NCI-H524 (cell line): ENCODE results near the gene HPS3.
"Not testable (repeated sequence)": the region's sequence is repeated elsewhere in the genome, so short reads cannot be mapped to it uniquely, and the experiment has no call there.

Source experiments
- DNase-seq, 2 experiments: peaks; one replicate each; lab custom pipeline; 2025; lab: John Stamatoyannopoulos, UW

The HPS3 gene

DNA sequence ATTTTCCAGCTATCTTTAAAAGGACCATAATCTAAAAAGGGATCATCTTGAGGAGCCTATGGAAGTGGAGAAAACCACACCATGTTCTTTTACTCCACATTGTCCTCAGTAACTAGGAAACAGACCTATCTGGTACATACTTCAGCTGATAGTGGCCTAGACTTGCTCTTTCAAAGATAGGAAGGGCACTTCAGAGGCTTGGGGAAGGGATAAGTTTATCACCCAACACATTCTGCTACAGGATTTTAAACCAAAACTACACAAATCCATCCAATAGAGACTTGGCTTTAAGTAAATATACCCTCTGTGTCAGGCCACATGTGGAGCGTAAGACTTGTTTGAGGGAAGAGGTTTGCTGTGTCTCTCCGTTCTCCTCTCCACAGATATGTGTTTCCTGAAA lies 56.8 kb downstream of the HPS3 start:
- no peak for DNase-seq

DNA sequence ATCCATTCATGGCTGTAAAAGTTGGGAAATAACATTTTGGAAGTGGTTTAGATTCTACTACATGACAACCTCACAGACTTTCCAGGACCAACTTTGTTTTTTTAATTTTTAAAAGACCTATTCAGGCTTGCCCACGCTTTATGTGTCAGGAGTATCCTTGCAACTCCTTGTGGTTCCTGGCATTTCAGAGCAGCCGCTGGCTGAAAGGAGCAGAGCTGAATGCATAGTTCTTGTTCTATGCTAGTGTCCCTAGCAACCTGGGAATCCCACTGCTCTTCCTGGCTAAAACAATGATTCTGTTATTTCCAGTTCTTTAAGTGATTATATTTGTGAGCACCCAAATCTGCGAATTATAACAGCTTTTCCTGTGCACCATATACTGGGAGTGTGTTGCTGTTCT lies 57.3 kb downstream of the HPS3 start:
- DNase-seq, result no peak

DNA sequence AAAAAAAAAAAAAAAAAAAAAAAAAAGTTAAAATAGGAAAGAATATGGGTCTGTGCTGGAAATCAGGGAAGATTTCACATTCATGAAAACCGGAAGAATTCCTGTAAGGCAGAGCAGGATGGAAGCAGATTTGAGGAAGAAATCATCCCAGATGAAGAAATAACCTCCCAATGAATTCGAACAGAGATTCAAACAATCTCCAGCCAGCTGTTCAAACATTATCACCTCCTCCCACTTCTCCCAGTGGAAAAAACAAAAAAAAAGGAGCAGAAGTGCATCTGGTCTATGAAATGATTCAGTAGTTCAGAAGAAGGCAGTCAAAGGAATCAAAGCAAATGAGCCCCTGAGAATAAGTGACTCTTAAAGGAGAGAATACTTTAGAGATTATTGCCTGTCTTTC lies 59.1 kb downstream of the HPS3 start:
- no peak for DNase-seq

DNA sequence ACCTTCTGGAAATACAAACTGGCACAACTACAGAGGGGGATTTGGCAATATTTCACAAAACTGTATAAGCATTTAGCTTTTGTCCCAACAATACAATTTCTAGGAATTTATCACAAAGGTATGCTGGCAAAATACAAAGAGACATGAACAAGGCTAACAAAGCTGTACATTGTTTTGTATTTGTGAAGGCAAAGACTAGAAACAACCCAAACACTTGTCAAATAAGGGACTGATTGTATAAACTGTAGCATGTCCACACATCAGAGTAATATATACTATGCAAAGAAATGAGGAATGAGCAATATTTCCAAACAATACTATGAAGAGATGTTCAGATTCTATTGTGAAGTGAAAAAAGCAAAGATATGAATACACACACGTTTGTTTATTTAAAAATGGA lies 65.8 kb downstream of the HPS3 start:
- no peak for DNase-seq

DNA sequence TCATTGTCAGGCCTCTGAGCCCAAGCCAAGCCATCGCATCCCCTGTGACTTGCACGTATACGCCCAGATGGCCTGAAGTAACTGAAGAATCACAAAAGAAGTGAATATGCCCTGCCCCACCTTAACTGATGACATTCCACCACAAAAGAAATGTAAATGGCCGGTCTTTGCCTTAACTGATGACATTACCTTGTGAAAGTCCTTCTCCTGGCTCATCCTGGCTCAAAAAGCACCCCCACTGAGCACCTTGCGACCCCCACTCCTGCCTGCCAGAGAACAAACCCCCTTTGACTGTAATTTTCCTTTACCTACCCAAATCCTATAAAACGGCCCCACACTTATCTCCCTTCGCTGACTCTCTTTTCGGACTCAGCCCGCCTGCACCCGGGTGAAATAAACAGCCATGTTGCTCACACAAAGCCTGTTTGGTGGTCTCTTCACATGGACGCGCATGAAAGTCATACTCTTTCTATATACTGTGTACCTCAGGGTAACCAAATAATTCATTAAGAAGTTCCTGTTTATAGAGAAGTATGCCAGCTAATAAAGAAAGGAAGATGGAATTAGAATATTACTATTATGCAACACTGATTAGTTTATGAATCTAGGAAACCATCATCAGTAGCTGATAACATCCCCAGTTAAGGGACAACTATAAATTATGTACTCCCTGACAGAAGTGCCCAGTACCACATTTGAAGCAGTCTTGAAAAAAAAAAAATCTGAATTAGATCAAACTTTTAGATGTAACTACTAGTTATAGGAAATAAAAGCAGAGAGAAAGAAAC lies 67.6 kb downstream of the HPS3 start:
- not testable (repeated sequence) for DNase-seq

DNA sequence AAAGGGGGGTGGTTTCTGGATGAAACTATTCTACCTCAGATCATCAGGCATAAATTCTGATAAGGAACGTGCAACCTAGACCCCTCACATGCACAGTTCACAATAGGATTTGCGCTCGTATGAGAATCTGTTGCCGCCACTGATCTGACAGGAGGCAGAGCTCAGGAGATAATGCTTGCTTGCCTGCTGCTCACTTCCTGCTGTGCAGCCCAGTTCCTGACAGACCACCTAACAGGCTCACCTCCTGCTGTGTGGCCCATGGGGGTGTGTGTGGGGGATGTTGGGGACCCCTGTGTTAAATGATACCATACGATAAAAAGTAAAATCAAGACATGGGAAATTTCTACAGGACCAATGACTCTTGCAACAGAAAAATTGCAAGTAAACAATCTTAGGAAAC lies 68.2 kb downstream of the HPS3 start:
- no peak for DNase-seq

DNA sequence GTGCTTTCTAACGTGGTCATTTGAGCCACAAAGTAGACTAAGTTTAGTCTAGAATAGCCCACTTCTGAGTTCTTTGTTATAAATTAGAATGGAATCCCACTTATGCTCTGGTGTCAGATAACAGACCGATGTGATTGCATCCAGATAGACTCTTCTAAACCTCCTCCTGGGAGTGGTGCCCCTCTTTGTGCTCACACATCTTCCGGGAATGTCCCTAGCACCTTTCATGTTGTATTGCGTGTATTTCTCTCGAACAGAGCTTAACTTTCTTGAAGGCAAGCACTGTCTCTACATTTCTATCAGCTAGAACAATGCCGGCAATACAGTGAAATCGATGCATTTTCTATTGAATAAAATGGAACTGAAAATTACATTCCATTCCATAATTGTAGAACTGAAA lies 69.2 kb downstream of the HPS3 start:
- no peak for DNase-seq

DNA sequence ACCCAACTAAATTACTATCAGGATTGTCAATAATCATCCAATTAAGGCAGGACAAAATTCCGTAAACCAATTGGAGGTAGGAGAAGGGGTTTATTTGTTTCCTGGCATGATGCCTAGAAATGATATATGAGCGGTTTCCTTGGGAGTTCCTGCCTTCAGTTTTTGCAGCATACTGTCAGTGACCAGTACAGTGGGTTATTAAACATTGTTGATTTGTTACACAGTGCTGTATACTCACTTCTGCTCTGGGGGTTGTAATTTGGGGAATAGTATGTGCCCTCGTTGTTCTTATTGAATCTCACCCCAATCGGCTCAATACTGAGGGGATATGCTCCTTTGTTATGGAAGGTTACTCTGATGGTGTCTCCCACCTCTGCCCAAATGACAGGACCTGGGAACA lies 70.0 kb downstream of the HPS3 start:
- peak in 1 of 2 experiments; percentile 25 for DNase-seq

DNA sequence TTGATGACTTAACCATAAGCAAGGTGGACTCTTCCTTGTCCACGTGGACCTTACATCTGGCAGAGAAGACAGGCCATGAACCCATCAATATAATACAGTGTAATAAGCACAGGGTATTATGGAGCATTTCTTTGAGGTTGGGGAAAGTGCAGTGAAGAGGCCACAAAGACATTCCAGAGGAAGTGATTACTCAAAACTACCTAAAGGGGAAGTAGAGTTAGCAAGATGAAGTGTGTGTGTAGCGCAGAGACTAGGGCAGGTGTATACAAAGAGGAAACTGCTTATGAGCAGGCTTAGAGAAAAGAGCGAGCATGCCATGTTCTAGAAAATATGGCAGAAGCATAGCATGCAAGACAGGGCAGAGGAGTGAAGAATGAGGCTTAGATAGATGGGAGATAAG lies 74.3 kb downstream of the HPS3 start:
- DNase-seq, result no peak

DNA sequence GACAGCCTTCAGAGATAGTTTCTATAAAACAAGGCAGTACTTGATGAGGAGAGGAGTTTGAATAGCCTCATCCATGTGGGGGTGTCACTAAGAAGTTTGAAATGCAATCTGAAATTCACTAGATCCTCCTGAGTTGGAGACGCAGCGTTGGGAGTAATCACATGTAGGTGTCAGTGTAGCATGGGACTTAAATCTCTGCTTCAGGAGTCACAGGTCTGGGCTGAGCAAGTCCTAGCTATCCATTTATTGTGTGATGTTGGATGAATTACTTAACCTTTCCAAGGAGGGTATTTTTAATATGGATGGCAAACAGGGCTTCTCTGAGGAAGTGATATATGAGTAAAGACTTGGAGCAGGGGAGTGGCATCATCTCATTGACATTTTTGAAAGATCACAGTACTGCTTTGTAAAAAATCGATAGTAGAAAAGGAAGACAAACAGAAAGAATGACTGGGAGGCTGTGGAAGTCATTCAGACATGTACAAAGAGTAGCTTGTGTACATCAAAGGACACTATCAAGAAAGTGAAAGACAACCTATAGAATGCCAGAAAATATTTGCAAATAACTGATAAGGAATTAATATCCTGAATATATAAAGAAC lies 75.1 kb downstream of the HPS3 start:
- no peak for DNase-seq

DNA sequence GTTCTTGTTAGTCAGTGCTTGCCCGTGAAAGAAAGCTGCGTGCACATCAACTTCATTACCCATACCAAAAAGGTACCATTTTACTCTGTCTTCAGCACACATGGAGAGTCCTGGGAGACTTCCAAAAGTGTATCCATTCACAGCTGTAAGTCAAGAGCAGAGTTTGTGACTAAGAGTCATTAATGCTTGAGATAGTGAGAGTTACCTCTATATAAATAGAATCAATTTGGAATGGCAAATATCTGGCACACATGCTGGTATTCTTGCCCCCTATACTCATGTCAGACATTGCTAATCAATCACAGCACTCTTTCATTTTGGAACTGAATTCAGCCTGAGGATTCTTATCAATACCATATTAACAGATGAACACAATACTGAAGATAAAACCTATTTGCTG lies 78.0 kb downstream of the HPS3 start:
- no peak for DNase-seq

DNA sequence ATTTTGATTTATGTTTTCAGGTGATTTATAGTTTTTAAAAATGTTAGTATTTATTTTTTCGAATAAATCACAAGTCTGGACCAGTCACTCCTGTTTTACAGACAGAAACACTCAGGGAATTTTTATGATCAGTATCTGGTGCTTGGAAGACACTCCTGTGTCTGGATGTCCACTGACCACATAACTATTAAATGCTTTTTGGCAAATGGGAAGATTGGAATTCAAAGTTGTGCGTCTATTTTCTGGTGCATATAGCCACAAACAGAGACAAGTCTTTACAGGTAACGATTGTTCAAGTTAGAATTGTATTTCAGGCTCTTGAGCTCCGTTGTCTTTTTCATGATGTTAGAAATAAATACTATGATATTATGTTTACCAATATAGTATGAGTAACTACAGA lies 80.0 kb downstream of the HPS3 start:
- no peak for DNase-seq

DNA sequence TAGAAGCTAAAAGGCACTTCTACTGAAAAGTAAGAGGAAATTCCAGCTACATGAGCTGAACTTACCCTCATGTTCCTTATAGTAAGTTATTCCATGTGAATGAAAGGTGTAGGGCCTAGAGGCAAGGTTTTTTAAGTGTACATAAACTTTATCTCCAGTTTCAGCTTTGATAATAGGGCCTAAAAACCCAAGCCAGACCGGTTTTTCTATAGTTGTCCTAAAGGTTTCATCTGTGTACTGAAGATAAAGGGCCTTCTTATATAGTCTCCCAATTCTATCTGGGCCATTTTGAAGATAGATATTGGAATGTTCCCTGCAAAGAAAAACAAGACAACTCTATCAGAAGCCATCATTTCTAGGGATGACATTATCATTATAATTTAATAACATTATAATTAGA lies 82.9 kb downstream of the HPS3 start:
- DNase-seq, result no peak

DNA sequence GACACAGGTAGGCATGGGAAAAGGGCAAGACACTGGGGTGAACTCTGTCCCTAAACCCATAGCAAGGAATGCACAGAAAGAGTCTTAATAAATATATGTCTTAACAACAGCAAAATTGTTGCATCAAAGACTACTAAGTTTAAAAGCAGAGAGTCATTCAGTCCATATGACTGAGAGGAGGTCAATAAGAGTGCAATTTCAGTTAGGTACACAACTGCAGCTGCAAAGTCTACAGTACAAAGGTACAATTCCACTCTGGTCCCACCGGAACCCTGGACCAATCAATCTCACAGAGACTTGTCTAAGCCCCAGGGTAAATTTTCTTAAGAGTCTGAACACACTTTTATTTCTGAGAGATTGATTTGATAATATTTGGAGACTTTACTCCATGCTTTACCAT lies 85.3 kb downstream of the HPS3 start:
- no peak for DNase-seq

DNA sequence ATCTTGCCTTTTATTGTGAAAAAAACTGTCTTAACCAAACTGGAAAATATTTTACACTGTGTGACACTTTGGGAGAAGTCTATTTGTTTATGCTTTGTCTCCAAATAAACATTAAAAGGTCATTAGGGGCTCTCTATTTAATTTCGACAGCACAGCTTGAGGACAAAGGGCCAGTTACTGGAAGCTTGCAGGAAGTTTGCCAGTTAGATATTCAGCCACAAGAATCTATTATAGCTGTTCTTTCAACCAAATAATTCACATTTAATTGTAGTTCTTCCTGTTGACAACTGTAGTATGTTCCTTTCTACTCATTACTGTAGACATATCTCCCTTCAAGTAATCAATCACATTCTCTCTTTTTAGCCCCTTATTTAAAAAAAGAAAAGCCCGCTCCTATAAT lies 86.1 kb downstream of the HPS3 start:
- no peak for DNase-seq

DNA sequence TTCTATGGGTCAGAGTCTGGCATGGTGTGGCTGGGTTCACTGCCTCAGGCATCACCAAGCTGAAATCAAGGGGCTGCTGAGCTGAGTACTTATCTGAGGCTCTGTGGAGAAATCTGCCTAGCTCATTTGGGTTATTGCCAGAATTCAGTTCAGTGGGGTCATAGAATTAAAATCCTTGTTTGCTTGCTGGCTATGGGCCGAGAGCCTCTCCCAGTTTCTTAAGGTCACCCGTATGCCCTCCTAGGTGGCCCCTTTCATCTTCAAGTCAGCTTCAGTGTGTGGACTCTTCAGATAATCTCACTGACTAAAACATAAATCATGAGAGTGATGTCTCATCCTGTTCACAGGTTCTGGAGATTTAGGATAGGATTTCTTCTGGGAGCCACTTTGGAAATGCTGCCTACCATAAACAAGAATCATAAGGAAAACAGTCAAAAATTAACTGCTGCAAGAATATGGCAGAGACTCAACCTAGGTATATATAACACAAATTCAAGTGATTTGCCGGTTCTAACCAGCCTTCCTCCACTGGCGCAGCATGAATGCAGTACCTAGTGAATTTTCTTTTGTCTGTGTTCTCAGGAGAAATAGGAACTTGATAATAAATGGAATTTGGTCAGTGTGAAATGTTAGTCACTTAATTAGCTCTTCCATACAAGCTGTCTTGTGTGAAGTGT lies 86.9 kb downstream of the HPS3 start:
- no peak for DNase-seq

DNA sequence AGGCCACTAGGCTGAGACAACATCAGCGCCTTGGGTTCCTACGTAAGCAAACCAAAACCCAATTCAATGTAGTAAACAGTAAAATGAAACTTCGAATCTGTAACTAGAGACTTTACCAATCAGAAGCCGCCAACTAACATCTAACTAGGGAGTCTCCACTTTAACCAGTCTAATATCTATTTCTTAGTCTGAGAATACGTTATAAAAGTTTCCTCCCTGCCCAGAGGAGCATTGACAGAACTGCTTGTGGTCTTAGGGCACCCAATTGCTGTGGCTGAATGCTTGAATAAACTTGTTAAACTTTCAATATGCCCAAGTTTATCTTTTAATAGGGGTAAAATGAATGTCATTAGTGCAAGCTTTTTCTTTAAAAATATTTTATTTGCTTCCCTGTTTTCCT lies 87.9 kb downstream of the HPS3 start:
- DNase-seq, result no peak

DNA sequence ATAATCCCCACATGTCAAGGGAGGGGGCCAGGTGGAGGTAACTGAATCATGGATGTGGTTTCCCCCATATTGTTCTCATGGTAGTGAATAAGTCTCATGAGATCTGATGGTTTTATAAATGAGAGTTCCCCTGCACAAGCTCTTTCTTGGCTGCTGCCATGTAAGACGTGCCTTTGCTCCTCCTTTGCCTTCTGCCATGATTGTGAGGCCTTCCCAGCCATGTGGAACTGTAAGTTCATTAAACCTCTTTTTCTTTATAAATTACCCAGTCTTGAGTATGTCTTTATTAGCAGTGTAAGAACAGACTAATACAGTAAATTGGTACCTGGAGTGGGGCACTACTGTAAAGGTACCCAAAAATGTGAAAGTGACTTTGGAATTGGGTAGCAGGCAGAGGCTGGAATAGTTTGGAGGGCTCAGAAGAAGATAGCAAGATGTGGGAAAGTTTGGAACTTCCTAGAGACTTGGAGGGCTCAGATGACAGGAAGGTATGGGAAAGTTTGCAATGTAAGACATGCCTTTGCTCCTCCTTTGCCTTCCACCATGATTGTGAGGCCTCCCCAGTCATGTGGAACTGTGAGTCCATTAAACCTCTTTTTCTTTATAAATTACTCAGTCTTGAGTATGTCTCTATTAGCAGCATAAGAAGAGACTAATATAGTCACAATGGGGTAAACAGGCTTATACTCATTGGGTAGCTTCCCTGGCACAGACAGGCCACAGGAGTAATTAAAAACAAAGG lies 90.1 kb downstream of the HPS3 start:
- DNase-seq, result not testable (repeated sequence)

DNA sequence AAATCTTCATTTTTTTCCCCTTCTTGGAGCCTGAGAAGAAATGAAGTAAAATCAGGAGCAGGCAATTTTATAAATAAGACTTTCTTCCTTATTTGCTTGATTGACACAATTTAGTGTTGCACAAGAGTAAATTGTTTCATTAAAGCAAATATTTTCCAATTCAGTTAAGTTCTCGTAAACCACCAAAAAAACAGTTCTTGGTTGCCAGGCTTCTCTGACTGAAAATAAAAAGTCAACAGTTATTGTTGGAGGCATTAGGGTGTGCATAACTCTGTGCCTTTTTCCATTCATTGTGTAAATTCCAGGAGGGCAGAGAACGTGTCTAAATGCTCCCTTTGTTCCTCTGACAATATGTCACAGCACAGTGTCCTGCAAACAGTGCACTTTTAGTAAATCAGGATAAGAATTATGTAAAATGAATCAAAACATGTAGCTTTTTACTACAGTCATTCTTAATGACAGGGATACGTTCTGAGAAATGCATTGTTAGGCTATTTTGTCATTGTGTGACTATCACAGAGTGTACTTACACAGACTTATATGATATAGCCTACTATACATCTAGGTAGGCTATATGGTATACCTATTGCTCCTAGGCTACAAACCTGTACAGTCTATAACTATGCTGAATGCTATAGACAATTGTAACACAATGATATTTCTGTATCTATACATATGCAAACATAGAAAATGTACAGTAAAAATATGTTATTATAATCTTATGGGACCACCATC lies 92.5 kb downstream of the HPS3 start, which contains the start of gene CP:
CP (minus strand) TSS at position 47 of the 735 bp plus-strand sequence; CDS start at position 10, 37 bp downstream.
- DNase-seq, result no peak
